Activated naive CD4-positive, alpha-beta T cell treated with anti-CD3 and anti-CD28 coated beads, Interleukin-2, amount 10 ng/mL, durations not matched to agents 7 days and 5 days (primary cell): ENCODE measurements around the gene KIF5A.
"Not testable (repeated sequence)": the region's sequence is repeated elsewhere in the genome, so short reads cannot be mapped to it uniquely, and the experiment has no call there.

Experiments
- CTCF ChIA-PET: fragments of 350-600 bp; sonication (Branson Sonifier 250); formaldehyde crosslinking; loops from one replicate; lab custom pipeline; 2021; ENCODE audit warnings: antibody characterized with exemption; lab: Charles Lee
- DNase-seq: peaks from one replicate; pipeline ENCODE4 v3.0.0-alpha.2; 2020
- H3K27ac Mint-ChIP-seq: one replicate; pipeline ENCODE4 v1.8.0; 2021; ENCODE audit warnings: mild to moderate bottlenecking, moderate library complexity, mixed read lengths
- H3K27me3 Mint-ChIP-seq: one replicate; pipeline ENCODE4 v1.8.0; 2021; ENCODE audit warnings: mild to moderate bottlenecking, mixed read lengths
- H3K36me3 Mint-ChIP-seq: one replicate; pipeline ENCODE4 v1.8.0; 2021; ENCODE audit warnings: mixed read lengths
- H3K4me1 Mint-ChIP-seq: one replicate; pipeline ENCODE4 v1.8.0; 2021; ENCODE audit warnings: mixed read lengths
- H3K4me3 Mint-ChIP-seq: one replicate; pipeline ENCODE4 v1.8.0; 2021; ENCODE audit warnings: mild to moderate bottlenecking, moderate library complexity, mixed read lengths
- H3K9me3 Mint-ChIP-seq: one replicate; pipeline ENCODE4 v1.8.0; 2021; ENCODE audit warnings: mixed read lengths

The KIF5A gene

GRCh38 chr12:57549203-57549908, 488 bp upstream of the KIF5A start:
- no peak for DNase-seq
- Mint-ChIP-seq H3K9me3 (no peaks in the 10 kb centered on the region), H3K27me3 (peaks cover 50% of the 10 kb centered on the region), H3K4me3 (peak overlapping the region; percentile 47), H3K36me3 (peaks cover 14% of the 10 kb centered on the region), H3K27ac (no peak overlapping the region), H3K4me1 (peaks cover 44% of the 10 kb centered on the region)
- CTCF ChIA-PET: no interaction called here

GRCh38 chr12:57550641-57551549, 1.1 kb downstream of the KIF5A start:
- Mint-ChIP-seq H3K36me3 (peaks cover 7% of the 10 kb centered on the region), H3K4me3 (peak overlapping the region; percentile 60), H3K9me3 (no peaks in the 10 kb centered on the region), H3K27ac (no peak overlapping the region), H3K27me3 (peaks cover 53% of the 10 kb centered on the region), H3K4me1 (peaks cover 31% of the 10 kb centered on the region)
- no peak for DNase-seq
- CTCF ChIA-PET: interaction anchor here (1.1 kb wide), 1 partner anchor 17 kb away, joined by 3 read pairs; no protein-coding TSS in a partner anchor

GRCh38 chr12:57551637-57552305, 1.9 kb downstream of the KIF5A start:
- Mint-ChIP-seq H3K4me3 (no peak overlapping the region), H3K27me3 (peaks cover 53% of the 10 kb centered on the region), H3K9me3 (no peaks in the 10 kb centered on the region), H3K4me1 (peaks cover 25% of the 10 kb centered on the region), H3K27ac (no peak overlapping the region), H3K36me3 (no peaks in the 10 kb centered on the region)
- no peak for DNase-seq
- CTCF ChIA-PET: interaction anchor here (0.8 to 1.6 kb wide), 5 partner anchors 11 to 93 kb away, joined by 3 to 4 read pairs (median 3); no protein-coding TSS in a partner anchor

- Mint-ChIP-seq H3K27ac (no peak overlapping the region), H3K4me1 (peaks cover 22% of the 10 kb centered on the region), H3K9me3 (no peaks in the 10 kb centered on the region), H3K4me3 (no peak overlapping the region), H3K27me3 (peaks cover 49% of the 10 kb centered on the region), H3K36me3 (no peaks in the 10 kb centered on the region)
- DNase-seq: no peak
- CTCF ChIA-PET: interaction anchor here (0.8 to 1.6 kb wide), 5 partner anchors 10 to 94 kb away, joined by 3 to 4 read pairs (median 3); no protein-coding TSS in a partner anchor
Observed at GRCh38 chr12:57552306-57552651, 2.4 kb downstream of the KIF5A start.

- H3K9me3 Mint-ChIP-seq: no peaks in the 10 kb centered on the region
- peaks cover 48% of the 10 kb centered on the region for H3K27me3 Mint-ChIP-seq
- DNase-seq: no peak
- no peaks in the 10 kb centered on the region for H3K36me3 Mint-ChIP-seq
- H3K4me3 Mint-ChIP-seq: no peak overlapping the region
- CTCF ChIA-PET: interaction anchor here (0.8 to 1.6 kb wide), 3 partner anchors 10 to 94 kb away, joined by 3 to 4 read pairs (median 3); no protein-coding TSS in a partner anchor
- H3K4me1 Mint-ChIP-seq: peaks cover 18% of the 10 kb centered on the region
- H3K27ac Mint-ChIP-seq: no peak overlapping the region
Observed at GRCh38 chr12:57552835-57553313, 3.0 kb downstream of the KIF5A start.

- Mint-ChIP-seq H3K27me3 (peaks cover 43% of the 10 kb centered on the region), H3K4me3 (no peak overlapping the region), H3K27ac (no peak overlapping the region), H3K36me3 (no peaks in the 10 kb centered on the region), H3K9me3 (no peaks in the 10 kb centered on the region), H3K4me1 (peaks cover 17% of the 10 kb centered on the region)
- DNase-seq: no peak
- CTCF ChIA-PET: no interaction called here
Observed at GRCh38 chr12:57553343-57554202, 3.7 kb downstream of the KIF5A start.

GRCh38 chr12:57554453-57554852, 4.6 kb downstream of the KIF5A start:
- Mint-ChIP-seq H3K4me1 (peaks cover 11% of the 10 kb centered on the region), H3K9me3 (no peaks in the 10 kb centered on the region), H3K4me3 (no peak overlapping the region), H3K27me3 (peaks cover 36% of the 10 kb centered on the region), H3K27ac (no peak overlapping the region), H3K36me3 (no peaks in the 10 kb centered on the region)
- no peak for DNase-seq
- CTCF ChIA-PET: interaction anchor here (0.6 kb wide), 1 partner anchor 58 kb away, joined by 3 read pairs; no protein-coding TSS in a partner anchor

GRCh38 chr12:57554897-57555296, 5.1 kb downstream of the KIF5A start:
- DNase-seq: no peak
- Mint-ChIP-seq H3K4me1 (peaks cover 12% of the 10 kb centered on the region), H3K27me3 (peaks cover 32% of the 10 kb centered on the region), H3K27ac (no peak overlapping the region), H3K36me3 (no peaks in the 10 kb centered on the region), H3K4me3 (no peak overlapping the region), H3K9me3 (no peaks in the 10 kb centered on the region)
- CTCF ChIA-PET: interaction anchor here (0.6 kb wide), 1 partner anchor 58 kb away, joined by 3 read pairs; no protein-coding TSS in a partner anchor

- no peak overlapping the region for H3K27ac Mint-ChIP-seq
- no peak overlapping the region for H3K4me3 Mint-ChIP-seq
- peaks cover 35% of the 10 kb centered on the region for H3K27me3 Mint-ChIP-seq
- H3K4me1 Mint-ChIP-seq: peaks cover 6% of the 10 kb centered on the region
- CTCF ChIA-PET: interaction anchor here (2.0 kb wide), 1 partner anchor 25 kb away, joined by 7 read pairs; no protein-coding TSS in a partner anchor
- no peak for DNase-seq
- no peaks in the 10 kb centered on the region for H3K36me3 Mint-ChIP-seq
- no peaks in the 10 kb centered on the region for H3K9me3 Mint-ChIP-seq
Observed at GRCh38 chr12:57558864-57559263, 9.0 kb downstream of the KIF5A start.

- H3K36me3 Mint-ChIP-seq: no peaks in the 10 kb centered on the region
- H3K4me1 Mint-ChIP-seq: peaks cover 6% of the 10 kb centered on the region
- H3K27ac Mint-ChIP-seq: no peak overlapping the region
- DNase-seq: no peak
- CTCF ChIA-PET: interaction anchor here (2.0 kb wide), 1 partner anchor 23 kb away, joined by 7 read pairs; no protein-coding TSS in a partner anchor
- H3K9me3 Mint-ChIP-seq: no peaks in the 10 kb centered on the region
- H3K27me3 Mint-ChIP-seq: peaks cover 47% of the 10 kb centered on the region
- H3K4me3 Mint-ChIP-seq: no peak overlapping the region
Observed at GRCh38 chr12:57560516-57560915, 10.7 kb downstream of the KIF5A start.

GRCh38 chr12:57561117-57561516, 11.3 kb downstream of the KIF5A start:
- CTCF ChIA-PET, H3K9me3 Mint-ChIP-seq: not testable (repeated sequence)

GRCh38 chr12:57563358-57563757, 13.5 kb downstream of the KIF5A start:
- DNase-seq: no peak
- Mint-ChIP-seq H3K9me3 (no peaks in the 10 kb centered on the region), H3K4me1 (peaks cover 6% of the 10 kb centered on the region), H3K36me3 (no peaks in the 10 kb centered on the region), H3K27ac (no peak overlapping the region), H3K4me3 (no peak overlapping the region), H3K27me3 (peaks cover 47% of the 10 kb centered on the region)
- CTCF ChIA-PET: no interaction called here

More at GRCh38 chr12:57561117-57561516, 11.3 kb downstream of the KIF5A start:
- not testable (repeated sequence) for H3K27ac Mint-ChIP-seq, DNase-seq, H3K36me3 Mint-ChIP-seq, H3K4me1 Mint-ChIP-seq, H3K4me3 Mint-ChIP-seq
- H3K27me3 Mint-ChIP-seq: peaks cover 47% of the 10 kb centered on the region

- CTCF ChIA-PET: interaction anchor here (1.0 kb wide), 1 partner anchor 108 kb away, joined by 3 read pairs; no protein-coding TSS in a partner anchor
- Mint-ChIP-seq H3K4me3 (no peak overlapping the region), H3K27me3 (peaks cover 44% of the 10 kb centered on the region), H3K36me3 (no peaks in the 10 kb centered on the region), H3K9me3 (no peaks in the 10 kb centered on the region), H3K4me1 (peaks cover 6% of the 10 kb centered on the region), H3K27ac (no peak overlapping the region)
- DNase-seq: no peak
Observed at GRCh38 chr12:57564178-57564740, 14.4 kb downstream of the KIF5A start.
